ENCODE measurements around the gene NUDT19.
"Not testable (repeated sequence)": the region's sequence is repeated elsewhere in the genome, so short reads cannot be mapped to it uniquely, and the experiment has no call there.

Gene NUDT19

GRCh38 chr19:32674931-32675719, 16.5 kb upstream of the NUDT19 start, which contains the start of gene ANKRD27:
Gene ANKRD27 (minus strand): TSS chr19:32675180. CDS start chr19:32659015, 16,165 bp downstream.
- DNase-seq (ENCODE audit: low read depth in 2 of 2): peak; percentile 97 to 99

GRCh38 chr19:32675720-32676185, 15.9 kb upstream of the NUDT19 start, which contains the start of gene RGS9BP:
Gene RGS9BP (plus strand): TSS chr19:32675848. CDS start chr19:32676264, 416 bp downstream.
- peak; percentile 27 to 50 for DNase-seq (ENCODE audit: low read depth in 2 of 2)

GRCh38 chr19:32676186-32676894, 15.3 kb upstream of the NUDT19 start:
- peak in 1 of 2 donors; percentile 21 for DNase-seq (ENCODE audit: low read depth in 2 of 2)

GRCh38 chr19:32676895-32677359, 14.7 kb upstream of the NUDT19 start:
- DNase-seq (ENCODE audit: low read depth in 2 of 2): no peak

- no peak for DNase-seq (ENCODE audit: low read depth in 2 of 2)
Observed at GRCh38 chr19:32677657-32678056, 14.0 kb upstream of the NUDT19 start.

DNA sequence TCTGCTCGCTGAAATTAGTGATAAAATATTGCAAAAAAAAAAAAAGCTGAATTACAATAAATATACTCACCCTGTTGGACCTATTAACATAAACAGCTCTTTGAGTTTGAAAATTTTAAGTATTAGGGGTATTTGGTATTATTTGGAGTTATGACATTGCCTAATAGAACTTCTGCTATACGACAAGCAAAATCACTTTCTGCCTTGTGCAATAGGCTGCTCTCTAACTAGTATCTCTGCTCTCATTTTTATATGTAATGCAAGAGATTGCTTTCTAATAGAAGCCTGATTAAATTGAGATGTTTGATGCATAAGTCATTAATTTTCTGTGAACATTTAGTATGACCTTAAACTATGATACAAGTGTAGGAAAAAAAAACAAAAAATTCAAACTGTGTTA, 10.6 kb upstream of the NUDT19 start:
- no peak for DNase-seq (ENCODE audit: low read depth in 2 of 2)

GRCh38 chr19:32682317-32682716, 9.3 kb upstream of the NUDT19 start:
- no peak for DNase-seq (ENCODE audit: low read depth in 2 of 2)

DNA sequence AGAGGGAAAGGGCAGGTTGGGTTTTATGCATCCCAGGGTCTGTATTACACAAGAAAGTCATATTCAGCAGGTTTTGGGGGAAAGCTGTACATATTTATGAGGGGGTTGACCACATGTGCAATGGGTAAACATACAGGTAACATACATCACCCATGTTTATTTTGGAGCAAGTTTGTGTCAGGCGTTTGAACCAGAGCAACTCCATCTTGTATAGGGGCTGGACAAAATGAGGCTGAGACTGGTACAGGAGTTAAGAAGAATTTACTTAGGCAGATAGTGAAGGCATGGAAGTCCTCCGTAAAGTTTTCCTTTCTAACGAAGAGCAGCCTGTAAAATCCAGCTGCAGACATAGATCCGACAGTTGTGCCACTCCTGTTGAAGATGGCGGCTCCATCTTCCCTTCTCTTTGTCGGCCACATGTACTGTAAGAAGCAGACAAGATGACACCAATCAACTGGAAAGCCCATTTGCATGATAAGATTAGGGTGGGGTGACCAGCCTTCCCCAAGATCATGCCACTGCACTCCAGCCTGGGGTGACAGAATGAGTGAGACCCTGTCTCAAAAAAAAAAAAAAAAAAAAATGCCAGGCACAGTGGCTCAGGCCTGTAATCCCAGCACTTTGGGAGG, 4.7 kb upstream of the NUDT19 start:
- DNase-seq (ENCODE audit: low read depth in 2 of 2): no peak

DNA sequence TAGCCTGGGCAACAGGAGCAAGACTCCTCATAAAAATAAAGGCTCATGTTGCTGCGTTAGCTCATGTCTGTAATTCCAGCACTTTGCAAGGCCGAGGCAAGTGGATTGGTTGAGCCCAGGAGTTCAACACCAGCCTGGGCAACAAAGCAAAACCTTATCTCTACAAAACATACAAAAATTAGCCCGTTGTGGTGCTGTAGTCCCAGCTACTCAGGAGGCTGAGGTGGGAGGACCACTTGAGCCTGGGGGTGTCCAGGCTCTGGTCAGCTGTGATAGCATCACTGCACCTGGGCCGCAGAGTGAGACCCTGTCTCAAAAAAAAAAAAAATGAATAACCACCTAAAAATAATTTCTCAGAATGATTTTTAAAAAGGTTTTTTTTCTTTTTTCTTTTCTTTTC, 3.9 kb upstream of the NUDT19 start:
- no peak for DNase-seq (ENCODE audit: low read depth in 2 of 2)

DNA sequence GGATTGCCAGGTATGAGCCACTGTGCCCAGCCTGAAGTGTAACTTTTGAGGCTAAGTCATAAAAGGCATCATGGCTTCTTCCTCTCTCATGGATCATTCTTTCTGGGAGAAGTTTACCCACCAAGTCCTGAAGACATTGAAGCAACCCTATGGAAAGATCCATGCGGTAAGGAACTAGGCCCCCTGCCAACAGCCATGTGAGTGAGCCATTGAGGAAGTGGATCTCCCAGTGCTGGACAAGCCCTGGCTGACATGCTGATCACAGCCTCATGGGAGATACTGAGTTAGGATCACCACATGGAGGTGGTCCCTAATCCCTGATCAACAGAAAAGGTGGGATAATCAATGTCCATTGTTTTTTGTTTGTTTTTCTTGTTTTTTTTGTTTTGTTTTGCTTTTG, 3.3 kb upstream of the NUDT19 start:
- DNase-seq (ENCODE audit: low read depth in 2 of 2): no peak

GRCh38 chr19:32691952-32692726, 518 bp downstream of the NUDT19 start:
- DNase-seq (ENCODE audit: low read depth in 2 of 2): peak in 1 of 2 donors; percentile 49

- no peak for DNase-seq (ENCODE audit: low read depth in 2 of 2)
Observed at GRCh38 chr19:32692727-32693061, 1.1 kb downstream of the NUDT19 start.

GRCh38 chr19:32693151-32694108, 1.8 kb downstream of the NUDT19 start:
- DNase-seq (ENCODE audit: low read depth in 2 of 2): peak in 1 of 2 donors; percentile 12

GRCh38 chr19:32694316-32694715, 2.7 kb downstream of the NUDT19 start:
- DNase-seq (ENCODE audit: low read depth in 2 of 2): not testable (repeated sequence)

GRCh38 chr19:32694851-32695250, 3.2 kb downstream of the NUDT19 start:
- DNase-seq (ENCODE audit: low read depth in 2 of 2): not testable (repeated sequence)

GRCh38 chr19:32695506-32695905, 3.9 kb downstream of the NUDT19 start:
- not testable (repeated sequence) for DNase-seq (ENCODE audit: low read depth in 2 of 2)

GRCh38 chr19:32696771-32697170, 5.2 kb downstream of the NUDT19 start:
- not testable (repeated sequence) for DNase-seq (ENCODE audit: low read depth in 2 of 2)

DNA sequence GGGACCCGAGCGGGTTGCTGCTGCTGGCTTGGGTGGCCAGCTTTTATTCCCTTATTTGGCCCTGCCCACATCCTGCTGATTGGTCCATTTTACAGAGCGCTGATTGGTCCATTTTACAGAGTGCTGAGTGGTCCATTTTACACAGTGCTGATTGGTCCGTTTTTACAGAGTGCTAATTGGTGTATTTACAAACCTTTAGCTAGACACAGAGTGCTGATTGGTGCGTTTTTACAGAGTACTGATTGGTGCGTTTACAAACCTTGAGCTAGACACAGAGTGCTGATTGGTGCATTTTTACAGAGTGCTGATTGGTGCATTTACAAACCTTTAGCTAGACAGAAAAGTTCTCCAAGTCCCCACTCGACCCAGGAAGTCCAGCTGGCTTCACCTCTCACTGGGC, 8.5 kb downstream of the NUDT19 start:
- not testable (repeated sequence) for DNase-seq (ENCODE audit: low read depth in 2 of 2)

GRCh38 chr19:32702010-32702409, 10.4 kb downstream of the NUDT19 start:
- DNase-seq (ENCODE audit: low read depth in 2 of 2): no peak

- DNase-seq (ENCODE audit: low read depth in 2 of 2): not testable (repeated sequence)
Observed at GRCh38 chr19:32704006-32704405, 12.4 kb downstream of the NUDT19 start.
